Fibroblast of lung (primary cell): ENCODE data around the gene KIAA0232. TPM values are rescaled to one million over a fixed set of nuclear protein-coding genes. Genes with fewer than 3 reads are reported as not detected.
"Not testable (repeated sequence)": the region's sequence is repeated elsewhere in the genome, so short reads cannot be mapped to it uniquely, and the experiment has no call there.

Experiments
- DNase-seq, 2 donors: peaks; one replicate each; pipeline versions ENCODE4 v3.0.0 to v3.0.0-alpha.2; 2010; ENCODE audit warnings: low read depth in 2 of 2
- H2AFZ ChIP-seq: 2 replicates; pipeline ENCODE4 v1.5.1; 2012; ENCODE audit warnings: low read length, control low read depth, inconsistent platforms
- H3K27ac ChIP-seq: 2 replicates; pipeline ENCODE4 v1.5.1; 2011; ENCODE audit warnings: low read length, control low read depth; ENCODE audit not compliant: insufficient read depth
- H3K27me3 ChIP-seq: 2 replicates; pipeline ENCODE4 v1.5.1; 2011; ENCODE audit warnings: mild to moderate bottlenecking, low read length; ENCODE audit not compliant: control insufficient read depth, insufficient read depth
- H3K36me3 ChIP-seq: 2 replicates; pipeline ENCODE4 v1.5.1; 2011; ENCODE audit warnings: low read length; ENCODE audit not compliant: control insufficient read depth, insufficient read depth
- H3K4me1 ChIP-seq: 2 replicates; pipeline ENCODE4 v1.5.1; 2011; ENCODE audit warnings: low read length; ENCODE audit not compliant: control insufficient read depth, insufficient read depth; ENCODE audit errors: extremely low read depth
- H3K4me2 ChIP-seq: 2 replicates; pipeline ENCODE4 v1.5.1; 2011; ENCODE audit warnings: low read length, control low read depth; ENCODE audit not compliant: insufficient read depth; ENCODE audit errors: extremely low read depth
- H3K4me3 ChIP-seq, 4 experiments: fragments of 200-600 bp in 1 of 4; sonication (generic) in 1 of 4; replicated peaks in 1 of 4; 2 replicates each; pipeline ENCODE4 v1.5.1; 2011 to 2016; ENCODE audit warnings: low read length in 4 of 4, low read depth in 3 of 4, mild to moderate bottlenecking in 3 of 4, control low read depth in 2 of 4, inconsistent platforms in 1 of 4, mixed read lengths in 1 of 4; ENCODE audit not compliant: insufficient read depth in 1 of 4; ENCODE audit errors: control extremely low read depth in 1 of 4
- H3K79me2 ChIP-seq: 2 replicates; pipeline ENCODE4 v1.5.1; 2012; ENCODE audit warnings: mild to moderate bottlenecking, low read length, inconsistent platforms; ENCODE audit not compliant: control insufficient read depth, insufficient read depth
- H3K9ac ChIP-seq: 2 replicates; pipeline ENCODE4 v1.5.1; 2011; ENCODE audit warnings: mild to moderate bottlenecking, low read length, control low read depth; ENCODE audit not compliant: insufficient read depth
- H3K9me3 ChIP-seq: 2 replicates; pipeline ENCODE4 v1.5.1; 2012; ENCODE audit warnings: low read depth, low read length; ENCODE audit not compliant: control insufficient read depth, insufficient read depth
- H4K20me1 ChIP-seq: 2 replicates; pipeline ENCODE4 v1.5.1; 2011; ENCODE audit warnings: low read length; ENCODE audit not compliant: control insufficient read depth, insufficient read depth; ENCODE audit errors: extremely low read depth
- CTCF ChIP-seq, 2 donors: IDR thresholded peaks in 1 of 2; conservative IDR thresholded peaks in 1 of 2; 1 replicate in 1 of 2; 2 replicates in 1 of 2; pipeline ENCODE4 v1.5.1; 2011 to 2012; ENCODE audit warnings: low read length in 2 of 2, control low read depth in 1 of 2, inconsistent platforms in 1 of 2, low read depth in 1 of 2, mild to moderate bottlenecking in 1 of 2
- EZH2 ChIP-seq: IDR thresholded peaks from 2 replicates; pipeline ENCODE4 v1.5.1; 2012; ENCODE audit warnings: low read length, control low read depth, mild to moderate bottlenecking; ENCODE audit errors: missing control alignments
- polyA plus RNA-seq, 2 donors: library from polyadenylated mRNA; depleted of rRNA in 1 of 2; stranded (reverse) in 1 of 2; unstranded in 1 of 2; fragments of >200 nt; gene quantifications; 2 replicates each; pipeline ENCODE4 v1.2.1, GENCODE V29; 2011 to 2012; ENCODE audit warnings: missing spikeins in 1 of 2
- total RNA-seq: library from RNA; depleted of rRNA; stranded (reverse); fragments of >200 nt; gene quantifications from 2 replicates; pipeline ENCODE4 v1.2.1, GENCODE V29; 2014

The KIAA0232 gene
- total and polyA plus RNA-seq, 2 donors (not counting 1 experiment from before 2014, with no cell fraction given), result 18.0 to 18.8 TPM

GRCh38 chr4:6834867-6835266 is 52.3 kb downstream of the KIAA0232 start:
- no peaks in the 10 kb centered on the region for H3K9me3 ChIP-seq
- peaks cover 3% of the 10 kb centered on the region for H3K4me1 ChIP-seq
- DNase-seq, result no peak
- H3K9ac ChIP-seq, result no peak overlapping the region
- no peak overlapping the region for H3K27ac ChIP-seq
- no peak overlapping the region for H2AFZ ChIP-seq
- peaks cover 3% of the 10 kb centered on the region for H3K79me2 ChIP-seq
- no peaks in the 10 kb centered on the region for H4K20me1 ChIP-seq
- H3K4me2 ChIP-seq, result no peak overlapping the region
- no peaks in the 10 kb centered on the region for H3K27me3 ChIP-seq
- H3K4me3 ChIP-seq, result no peak overlapping the region
- no peaks in the 10 kb centered on the region for H3K36me3 ChIP-seq
- no peak for TF ChIP-seq CTCF (conservative IDR thresholded peaks at IDR 0.05 in 1 of 2, IDR thresholded peaks at IDR 0.05 in 1 of 2; ENCODE audit: low read depth in 1 of 2, low read length in 2 of 2)
- TF ChIP-seq EZH2, result no peak

- DNase-seq, H3K79me2 ChIP-seq, H3K4me3 ChIP-seq, H2AFZ ChIP-seq, H3K4me2 ChIP-seq, H3K9me3 ChIP-seq, H3K27me3 ChIP-seq, H3K4me1 ChIP-seq, H3K27ac ChIP-seq, H3K9ac ChIP-seq, H3K36me3 ChIP-seq, H4K20me1 ChIP-seq: not testable (repeated sequence)
Observed at GRCh38 chr4:6835616-6836015, 53.1 kb downstream of the KIAA0232 start.

- H3K27me3 ChIP-seq, H3K9ac ChIP-seq, H3K36me3 ChIP-seq, H3K9me3 ChIP-seq, DNase-seq, H3K27ac ChIP-seq, H3K4me2 ChIP-seq, H3K4me1 ChIP-seq, H2AFZ ChIP-seq, H3K79me2 ChIP-seq, H4K20me1 ChIP-seq, H3K4me3 ChIP-seq: not testable (repeated sequence)
Observed at GRCh38 chr4:6837106-6837505, 54.6 kb downstream of the KIAA0232 start.

- no peak overlapping the region for H3K27ac ChIP-seq
- no peak for DNase-seq
- no peak overlapping the region for H3K4me2 ChIP-seq
- H4K20me1 ChIP-seq, result no peaks in the 10 kb centered on the region
- H3K9me3 ChIP-seq, result no peaks in the 10 kb centered on the region
- TF ChIP-seq EZH2, result no peak
- no peak for TF ChIP-seq CTCF (conservative IDR thresholded peaks at IDR 0.05 in 1 of 2, IDR thresholded peaks at IDR 0.05 in 1 of 2; ENCODE audit: low read depth in 1 of 2, low read length in 2 of 2)
- H2AFZ ChIP-seq, result no peak overlapping the region
- no peak overlapping the region for H3K9ac ChIP-seq
- H3K36me3 ChIP-seq, result no peaks in the 10 kb centered on the region
- no peaks in the 10 kb centered on the region for H3K27me3 ChIP-seq
- H3K4me3 ChIP-seq, result no peak overlapping the region
- H3K4me1 ChIP-seq, result peaks cover 10% of the 10 kb centered on the region
- peaks cover 3% of the 10 kb centered on the region for H3K79me2 ChIP-seq
Observed at GRCh38 chr4:6839579-6839978, 57.1 kb downstream of the KIAA0232 start.
